HG02884 (cell line): Measurements from ENCODE around the gene EEFSEC.

Source experiments
- ATAC-seq: cut with Tn5 transposase; IDR thresholded peaks from one replicate; pipeline ENCODE4 v1.9.1; 2021; ENCODE audit warnings: mild to moderate bottlenecking, moderate library complexity; ENCODE audit not compliant: unreplicated experiment

EEFSEC gene

GRCh38 chr3:128435058-128435457 is 281.8 kb downstream of the EEFSEC start:
- ATAC-seq: no peak

- no peak for ATAC-seq
Observed at GRCh38 chr3:128435561-128435960, 282.3 kb downstream of the EEFSEC start.

- no peak for ATAC-seq
Observed at GRCh38 chr3:128436214-128436613, 282.9 kb downstream of the EEFSEC start.

DNA sequence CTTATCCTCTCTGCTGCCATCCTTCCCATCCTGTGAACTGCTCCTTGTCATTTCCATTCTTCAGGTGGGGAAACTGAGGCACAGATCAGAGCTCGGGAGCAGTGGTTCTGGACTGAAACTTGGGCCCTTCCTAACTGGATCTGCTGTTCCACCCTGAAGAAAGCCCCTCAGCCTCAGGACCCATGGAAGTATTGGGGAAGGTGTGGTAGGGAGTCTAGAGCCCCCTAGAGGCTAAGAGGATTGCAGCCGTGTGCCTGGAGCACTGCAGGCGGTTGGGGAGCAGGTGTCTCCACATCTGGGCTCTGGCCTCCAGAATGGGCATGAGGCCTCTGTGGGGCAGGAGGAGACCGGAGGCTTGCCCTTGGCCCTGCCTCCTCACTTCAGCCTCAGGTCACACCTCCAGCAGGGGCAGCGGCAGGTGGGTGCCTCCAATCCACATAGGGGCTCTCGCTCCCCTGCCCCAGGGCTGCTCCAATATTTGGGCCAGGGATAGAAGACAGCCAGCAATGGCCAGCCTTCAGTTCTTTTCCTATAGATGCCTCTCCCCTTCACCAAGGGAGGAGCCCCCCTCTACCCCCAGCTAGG is 285.3 kb downstream of the EEFSEC start:
- ATAC-seq: no peak

- no peak for ATAC-seq
Observed at GRCh38 chr3:128439226-128439625, 285.9 kb downstream of the EEFSEC start.

- no peak for ATAC-seq
Observed at GRCh38 chr3:128442070-128442469, 288.8 kb downstream of the EEFSEC start.

- ATAC-seq: no peak
Observed at GRCh38 chr3:128442949-128443348, 289.7 kb downstream of the EEFSEC start.

- ATAC-seq: no peak
Observed at GRCh38 chr3:128443771-128444170, 290.5 kb downstream of the EEFSEC start.

GRCh38 chr3:128445357-128445756 is 292.1 kb downstream of the EEFSEC start:
- ATAC-seq: no peak

GRCh38 chr3:128446821-128447220 is 293.5 kb downstream of the EEFSEC start:
- no peak for ATAC-seq

- no peak for ATAC-seq
Observed at GRCh38 chr3:128447561-128448013, 294.3 kb downstream of the EEFSEC start.

GRCh38 chr3:128448491-128448890 is 295.2 kb downstream of the EEFSEC start:
- no peak for ATAC-seq

DNA sequence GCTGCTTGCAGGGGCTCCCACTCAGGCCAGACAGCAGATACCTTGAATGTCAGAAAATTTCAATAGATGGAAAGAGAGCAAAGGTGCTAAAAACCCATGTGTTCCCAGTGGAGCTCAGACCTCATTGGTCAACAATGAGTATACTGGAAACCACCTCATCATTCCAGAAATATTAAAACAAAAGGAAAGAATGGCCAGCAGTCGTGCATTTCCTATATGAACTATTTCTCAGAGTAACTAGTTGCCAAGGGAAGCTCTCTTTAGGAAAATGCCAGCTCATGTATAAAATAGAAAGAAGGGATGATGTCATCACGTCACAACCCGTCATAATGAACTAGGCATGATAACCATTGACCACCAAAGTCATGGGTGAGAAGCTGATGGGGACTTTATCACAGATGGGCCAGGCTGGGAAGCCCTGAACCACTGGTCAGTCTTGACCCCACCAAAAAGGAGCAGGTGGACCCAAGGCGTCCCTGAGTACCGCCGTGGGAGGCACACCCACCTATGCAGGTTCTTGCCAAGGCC is 295.9 kb downstream of the EEFSEC start:
- ATAC-seq: no peak

GRCh38 chr3:128452120-128452519 is 298.8 kb downstream of the EEFSEC start:
- ATAC-seq: no peak

DNA sequence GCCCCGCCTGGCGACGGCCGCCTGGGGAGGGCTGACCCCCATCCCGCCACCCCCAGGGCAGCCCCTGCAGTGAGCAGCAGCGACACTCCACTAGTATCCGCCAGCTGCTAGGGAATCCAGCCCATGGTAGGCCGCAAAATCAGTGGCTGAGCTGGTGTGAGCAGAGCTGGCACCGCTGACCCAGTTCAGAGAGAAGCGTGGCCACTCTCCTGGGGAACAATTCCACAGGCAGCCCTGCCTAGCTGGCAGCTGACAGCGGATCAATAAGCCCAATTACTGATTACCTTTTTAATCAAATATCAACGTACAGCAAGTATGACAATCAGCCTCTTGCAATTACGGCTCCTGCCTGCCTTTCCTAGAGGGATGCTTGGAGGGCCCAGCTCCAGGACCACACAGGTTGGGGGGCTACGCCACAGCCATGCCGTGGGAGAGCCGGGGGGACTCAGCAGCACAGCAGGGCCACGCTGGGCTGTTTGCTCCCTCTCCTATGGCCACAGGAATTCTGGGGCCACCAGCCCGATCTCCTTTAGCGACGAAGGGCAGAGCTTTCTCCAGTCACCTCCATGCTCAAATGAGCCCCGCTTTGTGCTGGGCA is 299.5 kb downstream of the EEFSEC start:
- no peak for ATAC-seq

GRCh38 chr3:128453501-128454309 is 300.4 kb downstream of the EEFSEC start:
- no peak for ATAC-seq

GRCh38 chr3:128454310-128454618 is 301.0 kb downstream of the EEFSEC start:
- no peak for ATAC-seq

DNA sequence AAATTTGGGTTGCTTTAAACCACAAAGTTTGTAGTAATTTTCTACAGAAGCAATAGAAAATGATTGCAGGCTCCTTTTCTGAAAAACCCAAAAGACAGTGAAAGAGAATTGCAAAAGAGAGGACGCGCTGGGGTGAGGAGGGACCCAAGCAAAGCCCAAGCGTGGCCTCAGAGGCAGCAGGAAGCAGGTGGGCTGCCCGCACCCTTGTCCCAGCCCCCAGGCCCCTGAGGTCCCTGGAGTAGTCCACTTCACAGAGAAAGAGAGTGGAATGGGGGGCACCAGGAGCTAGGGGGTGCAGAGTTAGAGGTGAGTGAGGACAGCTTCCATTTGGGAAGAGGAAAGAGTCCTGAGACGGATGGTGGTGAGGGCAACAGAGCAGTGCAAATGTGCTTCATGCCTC is 301.8 kb downstream of the EEFSEC start:
- no peak for ATAC-seq

DNA sequence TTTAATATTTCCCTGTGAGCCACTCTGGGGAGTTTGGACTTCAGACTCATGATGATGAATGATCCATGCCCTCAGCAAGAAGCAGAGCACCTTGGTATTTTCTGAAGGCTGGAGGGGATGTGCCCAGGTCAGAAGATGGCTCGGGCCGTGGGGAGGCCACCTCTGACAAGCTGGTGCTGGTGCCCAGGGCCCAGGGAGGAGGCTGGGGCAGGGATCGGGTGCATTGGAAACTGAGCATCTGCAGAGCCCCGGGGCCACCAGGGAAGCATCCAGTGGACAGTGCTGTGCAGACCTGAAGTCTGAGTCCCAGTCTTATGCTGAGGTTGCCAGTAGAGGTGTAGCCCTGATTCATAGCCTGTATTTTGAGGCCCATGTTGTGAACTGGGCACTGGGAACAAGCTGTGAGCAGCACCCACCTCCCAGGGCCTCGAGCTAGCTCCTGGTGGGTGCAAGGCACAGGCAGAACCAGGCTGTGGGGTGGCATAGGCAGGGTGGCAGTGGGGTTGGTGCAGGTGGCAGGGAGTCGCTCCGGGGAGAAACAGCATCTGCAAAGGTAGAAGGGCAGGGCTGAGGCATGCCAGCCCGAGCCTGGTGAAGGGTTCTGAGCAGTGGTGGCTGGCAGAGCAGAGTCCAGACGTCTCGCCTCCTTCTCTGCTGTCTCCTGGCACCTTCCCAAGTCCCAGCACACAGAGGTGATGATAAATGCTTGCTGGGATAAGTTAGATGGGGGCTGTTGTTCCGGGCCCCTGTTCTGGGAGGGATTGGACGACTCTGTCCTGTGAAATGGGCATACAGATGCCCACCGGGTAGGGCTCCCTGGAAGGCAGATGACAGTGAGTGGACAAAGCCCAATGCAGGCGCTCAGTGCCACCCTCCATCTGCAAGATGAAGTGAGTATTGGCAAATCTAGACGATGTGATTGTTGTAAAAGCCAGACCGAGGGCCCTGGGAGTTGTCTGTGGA is 302.8 kb downstream of the EEFSEC start:
- no peak for ATAC-seq

GRCh38 chr3:128456776-128457715 is 303.8 kb downstream of the EEFSEC start:
- no peak for ATAC-seq
